Uterus (tissue), 2 donors: ENCODE results near the gene SPATS2L.

Experiments used
- POLR2A ChIP-seq, 2 donors: fragments of 450-650 bp; IDR thresholded peaks; one replicate each; pipeline ENCODE4 v1.6.1; 2016; ENCODE audit warnings: antibody characterized with exemption in 2 of 2, mild to moderate bottlenecking in 1 of 2, moderate library complexity in 1 of 2
- TF ChIP-seq, protein P1 (sequence below), 4 experiments: fragments of 200-600 bp in 2 of 4; fragments of 450-650 bp in 2 of 4; sonication (generic) in 2 of 4; IDR thresholded peaks; one replicate each; pipeline ENCODE4 v1.5.1; 2016 to 2019; ENCODE audit warnings: antibody characterized with exemption in 4 of 4, mild to moderate bottlenecking in 2 of 4, moderate library complexity in 1 of 4

- TF ChIP-seq POLR2A (IDR thresholded peaks at IDR 0.05) = no peak
- TF ChIP-seq, protein P1, sequence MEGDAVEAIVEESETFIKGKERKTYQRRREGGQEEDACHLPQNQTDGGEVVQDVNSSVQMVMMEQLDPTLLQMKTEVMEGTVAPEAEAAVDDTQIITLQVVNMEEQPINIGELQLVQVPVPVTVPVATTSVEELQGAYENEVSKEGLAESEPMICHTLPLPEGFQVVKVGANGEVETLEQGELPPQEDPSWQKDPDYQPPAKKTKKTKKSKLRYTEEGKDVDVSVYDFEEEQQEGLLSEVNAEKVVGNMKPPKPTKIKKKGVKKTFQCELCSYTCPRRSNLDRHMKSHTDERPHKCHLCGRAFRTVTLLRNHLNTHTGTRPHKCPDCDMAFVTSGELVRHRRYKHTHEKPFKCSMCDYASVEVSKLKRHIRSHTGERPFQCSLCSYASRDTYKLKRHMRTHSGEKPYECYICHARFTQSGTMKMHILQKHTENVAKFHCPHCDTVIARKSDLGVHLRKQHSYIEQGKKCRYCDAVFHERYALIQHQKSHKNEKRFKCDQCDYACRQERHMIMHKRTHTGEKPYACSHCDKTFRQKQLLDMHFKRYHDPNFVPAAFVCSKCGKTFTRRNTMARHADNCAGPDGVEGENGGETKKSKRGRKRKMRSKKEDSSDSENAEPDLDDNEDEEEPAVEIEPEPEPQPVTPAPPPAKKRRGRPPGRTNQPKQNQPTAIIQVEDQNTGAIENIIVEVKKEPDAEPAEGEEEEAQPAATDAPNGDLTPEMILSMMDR (IDR thresholded peaks at IDR 0.05) = no peak
Measured at GRCh38 chr2:200393191-200393590, 86.7 kb downstream of the SPATS2L start.
